GM19467 (cell line): ENCODE measurements around the gene RAB31.

Experiments
- ATAC-seq: cut with Tn5 transposase; IDR thresholded peaks from one replicate; pipeline ENCODE4 v1.9.1; 2021; ENCODE audit warnings: mild to moderate bottlenecking, moderate library complexity; ENCODE audit not compliant: unreplicated experiment

RAB31 gene

DNA sequence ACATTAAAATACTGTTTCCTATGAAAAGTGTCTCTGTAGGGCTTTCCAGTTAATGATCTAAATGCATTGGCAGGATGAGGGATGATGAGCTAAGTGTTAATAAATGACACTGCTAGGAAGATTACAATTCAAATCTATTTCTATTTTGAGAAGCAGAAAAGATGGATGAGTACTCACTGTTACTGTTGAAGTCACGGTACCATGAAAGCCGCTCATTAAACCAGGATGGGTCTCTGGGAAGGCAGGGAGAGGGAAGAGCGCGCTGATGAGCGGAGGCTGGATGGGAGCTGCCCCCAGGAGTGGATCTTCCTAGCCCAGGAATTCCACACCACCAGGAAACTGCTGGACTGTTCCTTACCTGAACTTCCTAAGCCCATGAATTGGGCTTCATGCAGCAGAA lies 150.5 kb downstream of the RAB31 start:
- ATAC-seq: no peak

- ATAC-seq: no peak
Measured at GRCh38 chr18:9859232-9859631, 151.1 kb downstream of the RAB31 start.

DNA sequence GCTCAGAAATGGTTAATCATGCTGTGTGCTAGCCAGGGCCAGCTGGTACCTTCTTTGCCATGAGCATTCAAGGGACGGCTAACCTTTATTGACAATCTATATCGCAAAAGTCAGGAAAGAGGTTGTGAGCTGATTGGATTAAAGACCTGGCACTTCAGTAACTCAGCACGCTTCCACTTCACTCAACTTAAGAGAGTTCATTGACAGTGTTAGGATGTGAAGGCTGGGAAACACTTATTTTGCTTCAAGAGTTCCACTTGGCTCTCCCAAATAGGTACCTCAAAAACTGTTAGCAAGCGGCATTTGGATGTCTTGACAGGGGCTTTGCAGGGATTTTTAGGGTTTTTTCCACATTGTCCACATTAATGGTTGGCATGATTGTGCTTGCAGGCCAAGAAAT lies 152.6 kb downstream of the RAB31 start:
- ATAC-seq: no peak

DNA sequence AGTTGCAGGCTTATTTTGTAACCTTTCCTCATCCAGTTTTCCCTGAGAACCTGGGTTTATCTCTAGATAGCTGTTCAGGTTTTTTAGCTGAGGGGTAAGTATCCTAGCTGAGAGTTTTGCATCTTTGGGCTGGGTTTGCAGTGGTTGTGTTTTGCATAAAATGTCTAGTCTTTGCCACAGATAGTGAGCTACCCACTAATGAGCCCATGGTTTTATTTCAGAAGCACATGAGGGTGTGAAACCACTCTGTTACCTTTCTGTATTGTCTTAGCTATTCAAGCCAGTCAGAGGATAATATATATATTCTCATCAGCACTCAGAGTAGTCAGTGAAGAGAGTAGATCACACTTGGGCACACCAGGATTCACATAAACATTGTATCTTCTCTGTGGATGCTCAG lies 153.1 kb downstream of the RAB31 start:
- peak; percentile 72 for ATAC-seq

GRCh38 chr18:9861933-9862332 lies 153.8 kb downstream of the RAB31 start:
- no peak for ATAC-seq

DNA sequence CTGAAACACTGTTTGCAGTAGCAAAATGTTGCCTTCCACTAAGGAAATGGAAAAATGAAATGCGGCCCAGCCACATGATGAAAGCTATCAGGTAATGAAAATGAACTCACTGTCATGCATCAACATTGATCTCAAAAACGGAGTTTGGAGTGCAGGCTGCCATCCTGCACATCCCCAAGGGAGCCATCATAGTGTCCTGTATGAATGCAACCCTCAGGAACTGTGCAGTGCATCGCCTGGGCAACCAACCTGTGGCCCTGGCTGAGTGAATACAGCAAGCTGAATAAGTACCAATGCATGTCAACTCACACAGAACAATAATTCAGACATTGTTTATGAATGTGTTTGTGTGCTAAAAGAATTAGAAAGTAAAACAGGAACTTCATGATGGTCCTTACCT lies 154.6 kb downstream of the RAB31 start:
- ATAC-seq: no peak

DNA sequence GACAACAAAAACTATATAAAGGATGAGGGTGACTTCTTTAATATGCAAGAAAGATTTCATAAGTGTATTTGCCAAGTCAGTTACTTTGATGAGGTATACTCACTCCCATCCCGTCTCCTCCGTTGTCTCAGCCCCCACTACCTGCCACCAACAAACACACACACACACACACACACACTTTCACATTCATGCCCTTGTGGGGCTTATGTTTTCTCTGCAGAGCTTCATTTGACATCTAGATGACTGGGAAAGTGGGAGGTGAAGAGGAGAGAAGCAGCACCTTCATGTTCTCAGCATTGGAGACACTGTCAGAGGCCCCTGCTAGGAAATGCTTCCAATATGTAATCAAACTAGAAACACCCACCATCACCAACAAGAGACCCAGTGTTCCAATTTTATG lies 155.2 kb downstream of the RAB31 start:
- ATAC-seq: no peak

DNA sequence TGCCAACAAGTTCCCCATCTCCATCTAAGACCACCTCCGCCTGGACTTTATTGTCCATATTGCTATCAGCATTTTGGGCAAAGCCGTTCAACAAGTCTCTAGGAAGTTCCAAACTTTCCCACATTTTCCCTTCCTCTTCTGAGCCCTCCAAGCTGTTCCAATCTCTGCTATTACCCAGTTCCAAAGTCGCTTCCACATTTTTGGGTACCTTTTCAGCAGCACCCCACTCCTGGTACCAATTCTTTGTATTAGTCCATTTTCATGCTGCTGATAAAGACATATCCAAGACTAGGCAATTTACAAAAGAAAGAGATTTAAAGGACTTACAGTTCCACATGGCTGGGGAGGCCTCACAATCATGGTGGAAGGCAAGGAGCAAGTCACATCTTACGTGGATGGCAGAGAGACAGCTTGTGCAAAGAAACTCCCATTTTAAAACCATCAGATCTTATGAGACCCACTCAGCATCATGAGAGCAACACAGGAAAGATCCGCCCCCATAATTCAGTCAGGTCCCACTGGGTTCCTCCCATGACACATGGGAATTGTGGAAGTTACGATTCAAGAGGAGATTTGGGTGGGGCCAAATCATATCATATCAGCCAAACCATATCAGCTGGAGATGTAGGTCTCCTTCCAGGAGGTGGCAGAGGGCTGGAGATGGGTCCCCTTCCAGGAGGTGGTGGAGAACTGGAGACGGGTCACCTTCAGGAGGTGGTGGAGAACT lies 157.8 kb downstream of the RAB31 start:
- ATAC-seq: no peak

DNA sequence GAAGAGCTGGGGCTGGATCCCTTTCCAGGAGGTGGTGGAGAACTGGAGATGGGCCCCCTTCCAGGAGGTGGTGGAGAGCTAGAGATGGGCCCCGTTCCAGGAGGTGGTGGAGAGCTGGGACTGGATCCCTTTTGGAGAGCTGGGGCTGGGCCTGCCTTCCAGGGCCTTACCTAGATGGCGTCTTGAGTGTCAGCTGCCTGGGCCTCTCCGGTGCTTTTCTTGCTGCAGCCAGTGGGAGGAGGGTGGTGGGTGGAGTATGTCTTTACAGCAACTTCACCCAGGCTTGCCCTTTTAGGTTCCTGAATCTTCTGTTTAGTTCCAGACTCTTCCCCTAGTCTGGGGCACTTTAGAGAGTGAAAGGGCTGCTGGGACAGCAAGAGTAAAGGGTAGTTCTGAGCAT lies 158.5 kb downstream of the RAB31 start:
- ATAC-seq: no peak

- no peak for ATAC-seq
Measured at GRCh38 chr18:9867071-9867594, 159.0 kb downstream of the RAB31 start.

DNA sequence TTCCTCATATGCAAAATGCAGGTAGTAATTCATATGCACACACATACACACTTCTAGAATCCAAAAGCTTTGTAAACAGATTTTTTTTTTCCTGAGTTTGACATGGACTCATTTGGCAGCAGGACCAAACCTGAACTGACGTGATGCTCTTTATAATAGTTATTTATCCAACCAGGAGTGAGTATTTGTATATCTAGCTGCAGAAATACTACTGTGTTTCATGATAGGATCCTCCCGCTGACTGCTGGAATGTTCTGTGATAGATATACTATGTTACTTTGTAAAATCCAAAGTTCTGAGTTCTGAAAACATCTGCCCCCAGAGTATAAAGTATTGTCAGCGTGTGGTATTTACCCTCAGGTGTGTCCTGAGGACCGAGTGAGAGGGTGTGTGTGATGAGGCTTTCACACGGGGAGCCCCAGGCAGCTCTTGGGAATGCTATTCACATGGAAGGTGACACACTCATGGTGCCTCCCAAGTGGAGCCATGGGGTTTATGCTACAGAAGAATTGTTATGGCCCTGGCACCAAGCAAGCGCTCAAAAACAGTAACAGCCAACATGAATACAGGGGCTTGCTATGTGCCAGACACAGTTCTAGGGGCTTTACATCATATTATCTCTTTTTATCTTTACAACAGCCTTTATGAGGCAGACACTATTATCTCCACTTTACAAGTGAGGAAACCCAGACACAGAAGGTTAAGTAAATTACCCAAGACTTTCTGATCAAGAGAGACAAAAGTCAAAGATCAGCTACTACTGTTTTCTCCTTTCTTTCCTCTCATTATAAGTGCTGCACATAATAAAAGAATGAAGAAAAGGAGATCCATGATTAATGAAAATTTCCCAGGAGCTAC lies 161.0 kb downstream of the RAB31 start:
- ATAC-seq: no peak

- no peak for ATAC-seq
Measured at GRCh38 chr18:9869715-9870430, 161.8 kb downstream of the RAB31 start.

- no peak for ATAC-seq
Measured at GRCh38 chr18:9870431-9871008, 162.4 kb downstream of the RAB31 start.

DNA sequence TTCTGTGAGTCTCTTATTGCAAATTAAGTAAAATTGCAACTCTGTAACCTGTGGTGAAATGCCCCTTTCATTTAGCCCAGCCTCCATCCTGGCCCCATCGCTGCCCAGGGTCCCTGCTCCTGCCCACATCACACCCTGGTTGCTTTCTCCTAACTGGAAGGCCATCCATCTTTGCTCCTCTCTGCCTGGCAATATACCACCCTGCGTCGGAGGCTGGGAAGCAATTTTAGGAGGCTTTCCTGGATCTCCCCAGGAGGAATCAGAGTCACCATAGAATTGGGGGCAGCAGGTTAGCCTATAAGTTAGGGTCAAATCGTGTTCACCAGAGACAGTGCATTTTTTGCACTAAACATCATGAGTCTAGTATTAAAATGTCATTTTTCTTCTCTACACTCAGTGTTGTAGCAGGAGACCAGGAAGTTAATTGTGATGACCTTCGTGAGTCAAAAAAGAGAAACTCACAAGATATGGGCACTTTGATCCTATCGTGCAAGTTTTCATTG lies 163.2 kb downstream of the RAB31 start:
- ATAC-seq: no peak

- no peak for ATAC-seq
Measured at GRCh38 chr18:9872823-9873222, 164.7 kb downstream of the RAB31 start.

GRCh38 chr18:9874728-9875127 lies 166.6 kb downstream of the RAB31 start:
- no peak for ATAC-seq

DNA sequence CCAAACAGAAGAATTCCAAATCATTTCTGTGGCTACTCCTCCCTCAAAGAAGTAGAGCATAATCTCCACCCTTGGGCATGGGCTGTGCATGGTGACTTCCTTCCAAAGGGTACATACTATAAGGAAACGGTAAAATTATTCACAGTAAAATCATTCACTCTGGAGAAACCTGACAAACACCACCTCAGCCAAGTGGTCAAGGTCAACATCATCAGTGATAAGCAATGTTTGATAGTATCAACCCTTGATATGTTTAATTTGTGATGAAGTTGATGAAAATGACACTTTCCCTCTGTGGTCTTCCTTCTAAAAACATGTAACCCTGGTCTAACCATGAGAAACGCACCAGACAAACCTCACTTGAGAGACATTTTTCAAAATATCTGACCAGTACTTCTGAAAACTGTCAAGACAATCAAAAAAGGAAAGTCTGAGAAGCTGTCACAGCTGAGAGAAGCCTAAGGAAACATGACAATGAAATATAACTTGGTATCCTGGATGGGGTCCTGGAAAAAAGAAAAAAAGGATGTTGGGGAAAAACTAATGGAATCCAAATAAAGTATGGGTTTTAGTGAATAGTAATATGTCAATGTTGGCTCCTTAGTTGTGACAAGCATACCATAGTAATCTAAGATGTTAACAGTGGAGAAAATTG lies 168.2 kb downstream of the RAB31 start:
- no peak for ATAC-seq

DNA sequence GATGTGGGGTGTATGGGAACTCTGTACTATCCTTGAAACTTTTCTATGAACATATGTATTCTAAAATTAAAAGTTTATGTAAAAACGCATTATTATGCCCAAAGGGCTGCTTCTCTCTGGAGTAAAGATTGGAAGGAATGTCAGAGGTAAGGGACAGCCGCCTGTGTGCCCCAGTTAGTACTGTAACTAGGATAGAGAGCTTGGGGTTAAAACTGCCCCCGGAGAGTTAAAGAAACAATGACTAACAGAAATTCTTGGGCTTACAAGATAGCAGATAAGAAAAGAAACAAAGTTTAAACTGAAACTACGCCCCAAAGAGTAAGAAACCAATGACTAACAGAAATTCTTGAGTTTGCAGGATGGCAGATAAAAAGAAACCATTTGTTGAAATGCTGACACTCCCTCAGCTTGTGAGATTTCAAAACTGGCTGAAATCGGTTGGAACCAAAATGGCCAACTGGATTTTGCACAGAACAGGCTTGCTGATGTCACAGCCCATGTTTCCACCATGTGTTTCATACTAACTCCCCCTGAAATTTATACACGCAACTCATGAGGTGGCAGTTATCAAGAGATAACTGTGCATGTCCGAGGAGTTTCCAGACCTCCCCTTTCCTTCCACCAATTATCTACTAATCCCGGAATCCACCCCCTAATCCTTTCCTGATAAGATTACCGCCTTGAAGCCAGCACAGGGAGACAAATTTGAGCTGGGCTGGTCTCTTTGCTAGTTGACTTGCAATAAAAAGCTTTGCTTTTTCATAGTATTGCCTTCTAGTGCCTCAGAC lies 169.0 kb downstream of the RAB31 start:
- no peak for ATAC-seq

DNA sequence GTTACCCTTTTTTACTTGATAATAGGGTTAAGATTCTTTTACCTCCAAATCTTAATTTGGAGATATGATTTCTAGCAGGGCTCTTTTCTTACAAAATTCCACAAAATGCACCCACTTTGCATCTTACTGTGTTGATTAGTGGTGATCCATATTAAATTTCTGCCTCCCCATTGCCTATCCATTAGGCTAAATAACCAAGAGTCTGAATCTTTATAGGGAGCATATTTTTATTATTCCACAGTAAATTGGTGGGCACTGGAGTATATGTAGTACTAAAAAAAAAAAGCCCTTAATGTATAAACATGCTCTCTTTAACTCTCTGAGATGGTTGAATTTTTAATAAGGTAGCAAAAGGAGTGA lies 169.5 kb downstream of the RAB31 start:
- ATAC-seq: no peak

DNA sequence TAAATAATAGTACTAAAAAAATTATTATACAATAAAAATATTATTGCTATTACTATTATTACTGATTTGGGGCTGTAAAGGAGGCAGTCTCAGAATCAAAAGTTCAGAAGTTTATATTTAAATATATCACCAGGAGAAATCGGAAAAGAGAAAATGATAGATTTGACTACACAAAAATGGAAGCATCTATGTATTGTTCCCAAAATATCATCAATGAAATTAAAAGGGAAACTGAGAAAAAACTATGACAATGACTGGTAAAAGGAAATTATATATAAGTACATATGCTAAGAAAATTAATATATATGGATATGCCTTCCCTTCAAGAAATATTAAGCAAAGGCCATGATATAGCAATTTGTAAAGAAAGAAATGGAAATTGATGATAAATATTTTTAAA lies 170.0 kb downstream of the RAB31 start:
- no peak for ATAC-seq
